Amniotic epithelial cell (primary cell): Measurements from ENCODE around the gene EVX1.
A peak's percentile ranks its signal among the peaks of the same experiment; 100 is the strongest.

Experiments used
- DNase-seq: peaks from one replicate; pipeline ENCODE4 v3.0.0-alpha.2; 2010; ENCODE audit warnings: low read depth

Gene EVX1

GRCh38 chr7:27242555-27243339 lies at the start of gene EVX1:
EVX1 (plus strand) TSS chr7:27242802; CDS start chr7:27243031, 229 bp downstream.
- no peak for DNase-seq

DNA sequence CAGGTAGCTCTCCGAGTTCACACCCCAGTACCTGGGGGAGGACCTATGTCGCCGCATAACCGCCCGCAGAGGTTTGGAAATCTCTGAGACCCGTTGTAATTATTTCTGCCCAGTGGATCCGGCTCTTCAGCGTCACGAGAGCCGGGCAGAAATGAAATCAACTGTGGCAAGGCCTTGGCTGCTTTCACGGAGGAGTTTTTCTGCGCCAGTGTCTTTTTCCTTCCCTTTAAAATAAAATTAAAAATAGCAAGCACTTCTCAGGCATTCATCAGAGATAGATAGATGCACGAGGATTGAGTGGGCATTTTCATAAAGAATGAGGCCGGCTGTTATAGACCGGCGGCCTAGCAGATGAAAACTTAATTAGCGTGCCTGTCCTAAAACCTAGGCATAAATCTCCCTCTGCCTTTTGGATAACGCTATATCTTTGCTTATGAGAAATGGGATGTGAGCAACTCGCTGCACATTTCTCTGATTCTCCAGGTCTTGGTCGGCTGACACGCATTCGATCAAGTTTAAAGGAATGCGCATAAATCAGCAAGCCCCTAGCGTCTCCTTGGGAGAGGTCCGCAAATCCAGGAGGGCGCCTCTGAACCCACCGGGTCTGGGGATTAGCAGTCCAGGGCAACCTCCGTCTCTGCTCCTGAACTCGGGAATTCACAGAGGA lies 49.1 kb upstream of the EVX1 start:
- no peak for DNase-seq

- DNase-seq: no peak
These were observed 48.6 kb upstream of the EVX1 start for GRCh38 chr7:27194002-27194352.

DNA sequence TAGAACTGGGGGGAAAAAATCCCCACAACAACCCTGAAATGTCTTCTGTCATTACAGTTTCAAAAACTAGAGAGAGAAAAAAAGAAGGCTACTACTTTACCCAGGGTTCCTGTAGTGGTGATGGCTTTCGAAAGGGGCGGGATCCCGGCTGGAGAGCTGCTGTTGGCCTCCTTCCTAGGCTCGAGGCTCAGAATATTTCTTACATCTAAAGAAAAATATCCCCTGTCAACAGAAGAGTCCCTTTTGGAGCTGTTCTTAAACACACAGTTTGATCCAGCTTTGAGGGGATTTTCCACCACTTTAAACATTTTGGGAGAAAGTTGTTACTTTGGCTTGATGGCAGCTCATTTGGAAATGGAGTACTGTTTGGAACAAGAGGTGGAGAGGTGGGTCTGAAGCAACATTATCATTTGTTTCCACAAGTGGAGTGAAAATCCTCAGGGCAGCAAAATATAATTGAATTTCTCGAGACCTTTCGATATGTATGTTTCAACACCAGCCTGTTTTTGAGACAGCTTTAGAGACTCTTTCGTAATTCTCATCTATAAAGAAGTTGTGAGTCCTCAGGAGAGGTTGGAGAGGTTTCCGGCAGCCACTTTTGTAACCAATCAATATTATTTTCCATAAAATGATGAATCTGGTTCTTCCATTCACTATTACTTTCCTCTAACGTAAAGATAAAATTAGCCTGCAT lies 47.8 kb upstream of the EVX1 start:
- no peak for DNase-seq

DNA sequence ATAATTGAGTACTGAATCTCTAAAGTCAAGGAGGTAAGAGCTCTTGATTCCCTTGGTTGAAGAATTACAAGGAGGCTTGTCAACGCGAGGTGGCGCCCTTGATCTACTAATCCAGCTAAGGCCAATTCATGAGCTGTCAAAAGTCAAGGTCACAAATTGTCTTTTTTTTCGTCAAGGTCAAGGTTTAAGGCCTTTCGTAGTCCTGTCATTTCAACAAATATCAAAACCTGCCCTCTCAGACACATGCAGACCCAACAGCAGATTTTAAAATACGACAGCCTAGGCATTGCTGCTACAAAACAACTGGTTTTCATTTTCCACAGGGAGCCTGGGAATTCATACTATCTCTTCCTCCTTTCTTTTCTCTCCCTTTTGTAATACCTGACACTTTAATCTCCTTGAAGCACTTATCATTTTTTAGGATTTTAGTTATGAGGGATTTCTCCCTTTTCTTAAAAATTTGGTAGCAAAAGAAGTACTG lies 46.3 kb upstream of the EVX1 start:
- DNase-seq: peak; percentile 63

DNA sequence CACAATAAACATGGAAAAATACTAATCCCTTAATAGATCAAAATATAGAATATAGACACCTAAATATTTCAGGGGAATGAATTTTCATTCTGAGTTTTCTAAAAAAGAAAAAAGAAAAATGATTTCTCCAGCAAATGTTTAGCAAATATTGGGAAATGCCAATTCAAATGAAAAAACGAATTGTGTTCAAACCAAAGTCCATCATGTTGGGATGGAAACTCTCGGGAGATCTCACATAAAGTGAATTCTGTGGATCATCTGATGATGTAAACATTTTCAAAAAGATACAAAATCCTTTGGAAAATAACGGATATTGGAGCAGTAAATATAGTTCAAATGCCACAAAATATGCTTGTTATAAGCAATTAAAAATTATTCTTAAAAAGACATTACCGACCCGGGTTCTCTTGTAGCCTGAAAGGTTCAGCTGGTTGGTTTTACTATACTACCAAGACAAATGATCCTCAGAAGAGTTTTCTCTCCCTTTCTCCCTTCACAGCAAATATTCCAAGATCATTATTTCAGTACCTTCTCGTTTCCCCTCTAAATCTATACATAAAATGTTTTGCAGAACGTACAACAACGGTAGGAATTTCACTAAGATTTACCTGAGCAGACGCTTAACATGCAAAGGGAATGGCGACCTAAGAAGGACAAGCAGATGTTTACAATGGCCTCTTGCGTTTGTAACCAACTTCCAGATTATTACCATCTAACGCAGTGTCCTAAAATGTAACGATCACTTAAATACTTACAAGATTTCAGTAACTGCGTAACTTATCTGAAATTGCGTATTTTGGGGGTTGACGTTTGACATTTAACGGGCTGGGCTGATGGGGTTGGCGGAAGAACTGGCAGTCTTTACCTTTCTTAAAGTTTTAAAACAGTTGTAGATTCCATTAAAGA lies 45.2 kb upstream of the EVX1 start:
- no peak for DNase-seq

GRCh38 chr7:27198138-27198841 lies 44.3 kb upstream of the EVX1 start:
- DNase-seq: no peak

DNA sequence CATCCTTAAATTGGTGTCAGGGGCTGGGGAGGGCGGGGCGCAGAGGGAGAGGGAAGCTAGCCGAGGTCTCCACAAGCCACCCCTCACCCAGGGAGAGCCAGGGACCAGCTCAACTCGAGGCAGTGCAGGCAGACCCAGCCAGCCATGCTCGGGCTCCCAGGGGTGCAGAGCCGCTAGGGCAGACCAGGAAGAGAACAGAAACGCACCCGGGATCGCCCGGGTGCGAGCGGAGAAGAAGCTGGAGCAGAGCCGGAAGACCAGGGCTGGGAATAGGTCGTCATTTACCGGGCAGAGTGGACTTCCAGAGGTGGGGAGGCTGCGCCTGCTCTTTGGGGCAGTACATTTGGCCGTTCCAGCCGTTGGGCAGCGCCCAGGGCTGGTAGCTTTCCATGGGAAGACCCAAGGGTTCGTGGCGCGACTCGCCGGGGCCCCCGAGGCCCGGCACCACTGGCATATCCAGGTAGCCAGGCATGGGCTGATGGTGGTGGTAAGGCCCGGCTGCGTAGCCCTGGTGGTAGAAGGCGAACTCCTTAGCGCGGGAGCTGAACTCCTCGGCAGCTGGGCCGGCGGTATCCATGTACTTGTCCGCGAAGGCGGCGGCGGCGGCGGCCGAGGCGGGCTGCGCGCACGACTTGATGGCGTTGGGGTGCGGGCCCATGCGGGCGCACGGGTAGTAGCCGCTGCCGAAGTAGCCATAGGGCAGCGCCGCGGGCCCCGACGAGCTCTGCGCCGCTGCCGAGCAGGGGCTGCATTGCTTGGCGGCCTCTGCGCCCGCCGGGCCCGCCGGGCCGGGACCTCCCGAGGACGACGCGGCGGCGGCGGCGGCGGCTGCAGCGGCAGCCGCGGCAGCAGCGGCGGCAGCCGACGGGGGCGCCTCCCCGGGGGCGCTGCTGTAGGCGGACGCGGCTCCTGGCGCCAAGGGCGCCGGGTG lies 43.5 kb upstream of the EVX1 start:
- no peak for DNase-seq

GRCh38 chr7:27199849-27200760 lies 42.5 kb upstream of the EVX1 start, which contains the start of gene HOXA13:
HOXA13 (minus strand) TSS chr7:27200091; CDS start chr7:27200077, 14 bp downstream.
- DNase-seq: no peak

- no peak for DNase-seq
These were observed 41.6 kb upstream of the EVX1 start for GRCh38 chr7:27200761-27201579.

DNA sequence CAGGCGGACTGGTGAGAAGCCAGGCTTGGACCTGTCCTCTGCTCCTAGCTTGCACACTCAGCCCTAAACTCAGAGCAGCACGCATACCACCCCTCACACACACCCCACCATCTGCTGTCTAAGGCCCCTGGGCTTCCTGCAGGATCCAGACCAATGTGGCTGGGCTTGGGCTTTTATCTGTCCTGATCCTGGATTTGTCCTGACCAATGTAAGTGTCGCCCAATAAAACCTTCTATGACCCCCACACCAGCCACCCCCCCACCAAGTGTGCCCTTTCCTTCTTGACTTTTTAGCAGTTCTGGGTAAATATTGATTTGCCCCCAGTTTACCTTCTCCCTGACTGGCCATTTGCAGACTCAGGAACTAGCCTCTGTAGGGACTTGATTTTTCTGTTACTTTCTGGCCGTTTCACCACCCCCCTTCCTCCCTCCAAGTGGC lies 41.0 kb upstream of the EVX1 start:
- no peak for DNase-seq

GRCh38 chr7:27202018-27202861 lies 40.4 kb upstream of the EVX1 start:
- no peak for DNase-seq

- no peak for DNase-seq
These were observed 39.8 kb upstream of the EVX1 start for GRCh38 chr7:27202862-27203134.

- no peak for DNase-seq
These were observed 39.1 kb upstream of the EVX1 start for GRCh38 chr7:27203365-27203953.

GRCh38 chr7:27203964-27204594 lies 38.5 kb upstream of the EVX1 start:
- no peak for DNase-seq

DNA sequence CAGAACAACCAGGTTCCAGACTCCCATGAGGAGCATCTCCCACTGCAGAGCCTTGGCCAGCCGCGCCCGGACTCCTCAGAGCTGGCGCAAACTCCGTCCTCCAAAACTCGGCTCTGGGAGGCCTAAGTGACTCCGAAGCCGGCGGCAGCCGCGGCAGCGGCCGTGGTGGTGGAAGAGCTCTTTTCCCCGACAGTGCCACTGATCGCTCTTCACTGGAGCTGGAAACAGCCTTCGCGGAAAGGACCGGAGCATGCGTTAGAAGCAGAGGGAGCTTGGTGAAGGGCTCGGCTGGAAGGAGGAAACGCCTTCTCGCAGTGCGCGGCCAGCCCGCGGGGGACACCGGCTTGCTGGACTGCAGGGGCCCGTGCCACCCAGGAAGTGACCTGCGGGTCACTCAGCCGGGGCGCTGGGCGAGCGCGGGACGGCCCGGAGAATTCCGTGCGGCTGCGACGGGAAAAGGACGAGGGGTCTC lies 37.7 kb upstream of the EVX1 start:
- no peak for DNase-seq
